Peyer's patch (tissue), 4 donors: ENCODE measurements around the gene FAM174C.

ENCODE experiments used
- POLR2A ChIP-seq, 2 donors: fragments of 450-650 bp; IDR thresholded peaks; one replicate each; pipeline ENCODE4 v1.5.1; 2017; ENCODE audit warnings: antibody characterized with exemption in 2 of 2, mild to moderate bottlenecking in 2 of 2, moderate library complexity in 2 of 2
- TF ChIP-seq, protein P1 (sequence below), 6 experiments: fragments of 450-650 bp in 4 of 6; fragments of 200-600 bp in 2 of 6; sonication (generic) in 1 of 6; IDR thresholded peaks; one replicate each; pipeline ENCODE4 v1.5.1; 2017 to 2019; ENCODE audit warnings: antibody characterized with exemption in 6 of 6, mild to moderate bottlenecking in 3 of 6, moderate library complexity in 1 of 6

GRCh38 chr19:1324806-1325567, 49.7 kb downstream of the FAM174C start:
- TF ChIP-seq, protein P1, sequence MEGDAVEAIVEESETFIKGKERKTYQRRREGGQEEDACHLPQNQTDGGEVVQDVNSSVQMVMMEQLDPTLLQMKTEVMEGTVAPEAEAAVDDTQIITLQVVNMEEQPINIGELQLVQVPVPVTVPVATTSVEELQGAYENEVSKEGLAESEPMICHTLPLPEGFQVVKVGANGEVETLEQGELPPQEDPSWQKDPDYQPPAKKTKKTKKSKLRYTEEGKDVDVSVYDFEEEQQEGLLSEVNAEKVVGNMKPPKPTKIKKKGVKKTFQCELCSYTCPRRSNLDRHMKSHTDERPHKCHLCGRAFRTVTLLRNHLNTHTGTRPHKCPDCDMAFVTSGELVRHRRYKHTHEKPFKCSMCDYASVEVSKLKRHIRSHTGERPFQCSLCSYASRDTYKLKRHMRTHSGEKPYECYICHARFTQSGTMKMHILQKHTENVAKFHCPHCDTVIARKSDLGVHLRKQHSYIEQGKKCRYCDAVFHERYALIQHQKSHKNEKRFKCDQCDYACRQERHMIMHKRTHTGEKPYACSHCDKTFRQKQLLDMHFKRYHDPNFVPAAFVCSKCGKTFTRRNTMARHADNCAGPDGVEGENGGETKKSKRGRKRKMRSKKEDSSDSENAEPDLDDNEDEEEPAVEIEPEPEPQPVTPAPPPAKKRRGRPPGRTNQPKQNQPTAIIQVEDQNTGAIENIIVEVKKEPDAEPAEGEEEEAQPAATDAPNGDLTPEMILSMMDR (IDR thresholded peaks at IDR 0.05): no peak
- no peak for TF ChIP-seq POLR2A (IDR thresholded peaks at IDR 0.05)
